ENCODE data around the gene EBP. TPM values are rescaled to one million over a fixed set of nuclear protein-coding genes. Genes with fewer than 3 reads are reported as not detected.
"Not testable (repeated sequence)": the region's sequence is repeated elsewhere in the genome, so short reads cannot be mapped to it uniquely, and the experiment has no call there.

The EBP gene
- total RNA-seq, 1 donor from 2014 or later = 221 TPM

- ATAC-seq = not testable (repeated sequence)
Observed at GRCh38 chrX:48525853-48526252, 4.2 kb downstream of the EBP start.

GRCh38 chrX:48530736-48531135, 9.1 kb downstream of the EBP start:
- ATAC-seq = peak; percentile 30

- ATAC-seq = peak; percentile 74
Observed at GRCh38 chrX:48531358-48531959, 9.9 kb downstream of the EBP start.

GRCh38 chrX:48532161-48532560, 10.6 kb downstream of the EBP start:
- peak; percentile 19 for ATAC-seq

GRCh38 chrX:48533165-48533564, 11.6 kb downstream of the EBP start:
- peak; percentile 60 for ATAC-seq

- ATAC-seq = no peak
Observed at GRCh38 chrX:48538641-48539344, 17.2 kb downstream of the EBP start.

- peak; percentile 96 for ATAC-seq
Observed at GRCh38 chrX:48539345-48540027, 17.9 kb downstream of the EBP start, which contains the start of gene TBC1D25. Gene TBC1D25 (plus strand): TSS chrX:48539714. CDS start chrX:48539798, 84 bp downstream.

GRCh38 chrX:48540028-48540375, 18.4 kb downstream of the EBP start:
- peak; percentile 66 for ATAC-seq

GRCh38 chrX:48540480-48540879, 18.9 kb downstream of the EBP start:
- ATAC-seq = no peak

GRCh38 chrX:48541140-48541814, 19.7 kb downstream of the EBP start:
- no peak for ATAC-seq

- ATAC-seq = no peak
Observed at GRCh38 chrX:48548871-48549270, 27.3 kb downstream of the EBP start.

GRCh38 chrX:48555731-48556325, 34.2 kb downstream of the EBP start:
- ATAC-seq = not testable (repeated sequence)

GRCh38 chrX:48558271-48558670, 36.7 kb downstream of the EBP start:
- ATAC-seq = peak; percentile 94

- no peak for ATAC-seq
Observed at GRCh38 chrX:48559636-48560035, 38.0 kb downstream of the EBP start.

GRCh38 chrX:48560056-48560455, 38.4 kb downstream of the EBP start:
- ATAC-seq = no peak

GRCh38 chrX:48560681-48561080, 39.1 kb downstream of the EBP start:
- ATAC-seq = no peak

- ATAC-seq = peak; percentile 41
Observed at GRCh38 chrX:48569958-48570357, 48.4 kb downstream of the EBP start.

- ATAC-seq = peak; percentile 7
Observed at GRCh38 chrX:48573690-48574269, 52.2 kb downstream of the EBP start.

- peak; percentile 92 for ATAC-seq
Observed at GRCh38 chrX:48574270-48575266, 53.0 kb downstream of the EBP start, which contains the start of gene RBM3. Gene RBM3 (plus strand): TSS chrX:48574484. CDS start chrX:48575181, 697 bp downstream.

- no peak for ATAC-seq
Observed at GRCh38 chrX:48575642-48576041, 54.0 kb downstream of the EBP start.

GRCh38 chrX:48576108-48576507, 54.5 kb downstream of the EBP start:
- no peak for ATAC-seq
